GM19238 (cell line): Measurements from ENCODE around the gene TMEM132C.

Experiments
- DNase-seq: peaks from one replicate; pipeline ENCODE4 v3.0.0; 2011; ENCODE audit warnings: low spot score; ENCODE audit not compliant: insufficient read length

Gene TMEM132C

GRCh38 chr12:128415036-128415560, 148.1 kb downstream of the TMEM132C start:
- no peak for DNase-seq

GRCh38 chr12:128418944-128419343, 152.0 kb downstream of the TMEM132C start:
- no peak for DNase-seq

DNA sequence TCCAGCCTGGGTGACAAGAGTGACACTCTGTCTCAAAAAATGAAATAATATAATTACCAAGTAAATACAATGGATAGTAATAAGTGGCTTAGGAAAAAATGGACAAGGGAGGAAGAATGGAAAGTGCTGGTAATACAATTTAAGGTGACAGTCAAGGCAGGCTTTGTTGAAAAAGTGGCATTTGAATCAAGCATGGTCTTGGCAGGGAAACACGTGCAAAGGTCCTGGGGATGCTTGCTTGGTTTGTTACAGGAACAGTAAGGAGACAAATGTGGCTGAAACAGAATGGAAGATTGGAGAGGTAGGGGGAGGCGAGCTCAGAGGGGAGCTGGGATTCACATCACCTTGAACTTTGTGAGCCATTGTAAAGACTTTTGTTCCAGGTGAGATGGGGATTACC, 153.2 kb downstream of the TMEM132C start:
- DNase-seq = no peak

DNA sequence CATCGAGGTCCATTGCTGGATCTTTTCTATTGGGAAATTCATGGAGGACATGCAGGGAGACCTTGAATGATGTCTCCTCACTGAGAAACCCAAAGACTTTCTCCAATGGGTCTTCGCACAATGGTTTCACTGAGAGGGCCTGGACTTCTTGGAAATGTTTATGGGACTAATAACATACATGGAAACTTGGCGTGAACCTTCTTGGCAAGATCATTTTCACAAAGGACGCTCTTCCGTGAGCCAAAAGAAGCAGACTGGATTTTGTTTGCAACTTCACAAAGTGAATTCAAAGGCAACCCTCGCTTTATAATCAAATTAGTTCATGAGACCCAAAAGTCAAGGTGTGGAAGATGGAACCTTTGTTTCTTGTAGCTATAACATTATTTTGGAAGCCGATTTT, 154.4 kb downstream of the TMEM132C start:
- DNase-seq = no peak

GRCh38 chr12:128423205-128423604, 156.2 kb downstream of the TMEM132C start:
- no peak for DNase-seq

DNA sequence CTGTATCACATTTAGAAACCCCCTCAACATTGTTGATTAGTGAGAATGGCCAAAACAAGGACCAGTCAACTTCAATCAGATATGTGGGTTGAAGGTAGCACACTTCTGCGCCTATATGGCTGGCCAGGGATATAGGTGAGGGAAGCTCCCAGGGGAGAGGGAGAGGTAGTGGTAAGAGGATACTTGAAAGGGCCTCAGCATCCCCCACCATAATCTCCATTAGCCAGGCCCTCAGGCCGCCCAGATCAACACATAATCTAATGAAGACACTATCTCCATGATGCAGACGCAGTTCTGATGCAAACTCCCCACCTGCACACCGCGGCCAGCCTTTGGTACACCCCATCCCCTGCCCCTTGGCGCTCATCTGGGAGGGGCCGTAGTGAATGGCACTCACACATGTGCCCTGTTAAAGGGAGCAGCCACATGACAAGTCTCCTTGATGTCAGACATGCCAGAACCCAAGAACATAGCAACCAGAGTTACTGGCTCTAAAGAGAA, 158.0 kb downstream of the TMEM132C start:
- DNase-seq = no peak

- DNase-seq = no peak
Observed at GRCh38 chr12:128425666-128426331, 158.8 kb downstream of the TMEM132C start.

GRCh38 chr12:128426511-128426910, 159.5 kb downstream of the TMEM132C start:
- DNase-seq = no peak

GRCh38 chr12:128439796-128440195, 172.8 kb downstream of the TMEM132C start:
- DNase-seq = no peak

DNA sequence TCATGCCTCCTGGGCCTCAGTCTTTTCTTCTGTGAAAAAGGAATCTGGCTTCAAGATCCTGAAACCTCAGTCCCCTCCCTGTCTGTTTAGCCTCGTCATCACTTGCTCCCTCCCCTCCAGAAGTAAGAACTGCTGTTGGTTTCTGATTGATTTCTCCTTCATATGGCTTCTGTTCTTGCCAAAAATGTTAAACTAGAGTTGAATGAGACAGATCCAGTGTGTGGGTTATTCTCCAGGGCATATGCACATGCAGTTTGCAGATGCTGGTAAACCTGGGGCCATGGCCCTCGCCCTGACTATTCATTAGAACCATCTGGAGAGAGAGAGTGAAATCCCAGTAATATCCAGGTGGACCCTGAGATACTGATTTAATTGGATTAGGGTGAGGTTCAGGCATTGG, 175.1 kb downstream of the TMEM132C start:
- DNase-seq = no peak

GRCh38 chr12:128444598-128444997, 177.6 kb downstream of the TMEM132C start:
- DNase-seq = no peak

DNA sequence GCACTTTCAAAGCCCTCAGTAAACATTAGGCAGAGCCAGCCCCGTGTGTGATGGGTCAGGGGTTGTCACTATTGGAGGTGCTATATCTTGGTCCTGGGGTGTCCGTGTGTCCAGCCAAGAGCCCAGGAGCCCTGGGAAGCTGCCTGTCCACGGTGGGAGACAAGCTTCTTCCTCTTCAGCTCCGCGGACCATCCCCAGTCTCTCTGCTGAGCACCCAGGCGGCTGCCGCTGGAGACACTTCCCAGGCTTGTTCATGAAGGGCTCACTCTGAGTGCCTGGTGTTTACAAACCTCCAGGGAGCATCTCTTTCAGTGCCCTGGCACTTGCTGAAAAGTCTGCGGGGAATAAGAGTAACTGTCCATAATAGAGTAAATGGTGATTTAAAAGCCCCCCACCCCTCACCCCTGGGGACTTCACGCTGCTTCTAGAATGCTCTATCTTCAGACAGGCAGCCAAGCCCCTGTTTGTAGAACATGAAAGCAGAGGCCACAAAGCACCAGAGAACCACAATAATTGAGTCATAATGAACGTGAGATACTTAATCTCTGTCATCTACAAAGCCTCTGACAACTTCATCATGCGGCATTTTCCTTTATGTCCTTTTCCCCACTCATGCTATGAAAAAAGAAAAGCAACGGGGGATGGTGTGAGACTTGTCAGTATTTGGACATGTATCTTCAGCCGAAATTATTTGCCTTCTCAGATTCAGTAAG, 178.6 kb downstream of the TMEM132C start:
- no peak for DNase-seq

GRCh38 chr12:128449146-128449894, 182.3 kb downstream of the TMEM132C start:
- no peak for DNase-seq

DNA sequence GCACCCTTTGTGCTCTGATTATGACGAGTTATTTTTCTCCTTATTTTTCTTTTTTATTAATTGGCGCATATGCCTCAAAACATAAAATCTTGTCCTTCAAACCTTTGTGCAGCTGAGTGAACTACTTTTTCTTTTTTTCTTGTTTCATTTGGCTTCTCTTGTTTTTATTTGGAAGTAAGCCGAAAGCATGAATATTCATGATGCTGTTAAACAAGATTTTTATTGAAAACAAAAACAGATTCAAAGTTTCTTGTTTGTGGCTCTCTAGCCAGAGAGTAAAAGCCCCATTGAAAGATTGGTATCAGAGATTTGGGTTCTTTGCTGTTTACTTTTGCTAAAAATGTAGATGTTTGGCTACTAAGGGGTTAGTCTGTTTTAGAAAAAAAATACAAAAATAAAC, 183.8 kb downstream of the TMEM132C start:
- DNase-seq = no peak

DNA sequence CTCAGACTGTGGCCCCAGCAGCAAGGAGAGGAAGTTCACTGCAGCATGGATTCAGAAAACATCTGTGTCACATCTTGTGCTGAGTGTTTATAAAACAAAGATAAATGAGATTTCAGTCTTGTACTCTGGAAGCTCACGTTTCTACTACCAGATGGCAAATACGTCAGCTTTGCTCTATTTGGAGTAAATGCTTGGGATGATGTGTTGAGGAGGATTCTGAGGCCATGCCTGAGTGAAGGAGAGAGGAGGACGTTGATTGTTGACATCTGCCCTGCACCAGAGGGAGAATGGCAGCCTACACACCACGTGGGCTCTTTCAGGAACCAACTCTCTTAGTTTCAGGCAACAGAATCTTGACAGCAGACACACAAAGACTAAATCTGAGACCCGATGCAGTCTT, 188.9 kb downstream of the TMEM132C start:
- DNase-seq = no peak

DNA sequence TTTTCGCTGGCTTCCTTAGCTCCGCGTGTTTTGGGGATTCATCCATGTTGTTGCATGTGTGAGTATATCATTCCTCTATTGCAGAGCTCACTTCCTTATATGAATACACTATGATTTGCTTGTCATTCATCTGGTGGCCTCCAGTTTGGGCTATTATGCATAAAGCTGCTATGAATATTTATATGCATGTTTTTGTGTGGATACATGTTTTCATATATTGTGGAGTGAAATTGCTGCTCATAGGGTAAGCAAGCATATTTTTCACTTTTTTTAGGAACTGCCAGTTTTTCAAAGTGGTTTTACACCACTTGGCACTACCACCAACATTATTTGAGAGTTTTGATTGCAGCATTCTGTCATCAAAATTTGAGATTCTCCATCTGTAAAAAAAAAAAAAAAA, 190.0 kb downstream of the TMEM132C start:
- no peak for DNase-seq

DNA sequence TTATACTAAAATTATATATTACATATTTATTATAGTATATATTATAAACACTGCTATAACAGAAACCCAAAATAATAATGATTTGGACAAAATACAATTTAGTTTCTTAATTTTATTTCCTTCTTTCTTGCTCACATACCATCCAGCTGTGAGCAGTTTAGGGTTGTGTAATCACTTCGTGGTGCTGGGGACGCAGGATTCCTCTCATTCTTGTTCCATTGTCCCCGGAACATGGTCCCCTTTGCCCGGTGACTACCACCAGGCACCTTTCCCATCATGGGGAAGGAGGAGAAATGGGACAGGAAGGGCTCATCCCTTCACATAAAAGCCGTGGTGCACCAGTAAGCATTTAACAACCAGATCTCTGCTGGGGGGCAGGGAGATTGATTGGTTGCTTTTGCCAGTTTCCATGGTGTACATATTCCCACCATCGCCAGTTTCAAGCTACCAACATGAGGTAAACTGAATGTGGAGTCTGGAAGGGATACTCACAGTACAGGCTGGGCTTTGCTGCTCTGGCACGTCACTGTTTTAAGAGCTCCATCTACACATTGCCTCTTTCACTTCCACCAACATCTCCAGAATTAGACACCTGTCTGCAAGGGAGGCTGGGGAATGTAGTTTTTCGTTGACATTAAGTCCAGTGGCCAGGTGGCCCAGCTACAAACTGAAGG, 191.5 kb downstream of the TMEM132C start:
- no peak for DNase-seq

DNA sequence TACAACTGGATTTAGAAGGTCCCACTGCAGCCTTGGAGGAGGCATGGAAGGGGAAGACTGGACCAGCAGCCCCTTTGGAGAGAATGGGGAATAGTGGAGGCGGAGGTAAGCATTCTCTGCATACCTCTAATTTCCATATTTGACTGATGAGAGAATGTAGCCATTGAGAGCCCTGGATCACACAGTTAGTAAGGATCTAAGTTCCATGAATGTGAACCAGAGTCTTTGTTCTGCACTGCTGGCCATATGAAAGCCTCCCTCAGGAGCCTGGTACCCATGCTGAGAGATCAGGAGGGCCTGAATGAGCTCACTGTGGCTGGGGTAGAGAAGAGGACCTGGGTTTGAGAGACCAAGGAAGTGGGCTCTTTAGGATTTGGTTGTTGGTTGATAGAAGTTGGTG, 192.1 kb downstream of the TMEM132C start:
- DNase-seq = no peak

DNA sequence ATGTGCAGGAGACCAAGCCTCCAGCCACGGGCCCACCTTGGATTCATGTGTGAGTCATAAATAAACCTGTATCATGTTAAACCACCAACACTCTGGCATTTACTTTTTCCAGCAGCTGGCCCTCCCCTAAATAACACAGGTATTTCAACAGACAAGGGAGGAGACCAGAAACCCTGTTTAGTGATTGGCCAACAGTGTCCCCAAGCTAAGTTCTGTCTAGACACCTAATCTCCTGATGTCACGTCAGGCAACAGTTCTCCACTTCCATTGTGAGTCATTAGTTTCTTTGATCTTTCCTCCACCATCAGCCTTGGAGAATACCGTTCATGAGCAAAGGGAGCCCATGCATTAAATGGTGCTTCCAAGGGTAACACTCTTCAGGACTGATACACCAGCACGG, 196.9 kb downstream of the TMEM132C start:
- DNase-seq = no peak

DNA sequence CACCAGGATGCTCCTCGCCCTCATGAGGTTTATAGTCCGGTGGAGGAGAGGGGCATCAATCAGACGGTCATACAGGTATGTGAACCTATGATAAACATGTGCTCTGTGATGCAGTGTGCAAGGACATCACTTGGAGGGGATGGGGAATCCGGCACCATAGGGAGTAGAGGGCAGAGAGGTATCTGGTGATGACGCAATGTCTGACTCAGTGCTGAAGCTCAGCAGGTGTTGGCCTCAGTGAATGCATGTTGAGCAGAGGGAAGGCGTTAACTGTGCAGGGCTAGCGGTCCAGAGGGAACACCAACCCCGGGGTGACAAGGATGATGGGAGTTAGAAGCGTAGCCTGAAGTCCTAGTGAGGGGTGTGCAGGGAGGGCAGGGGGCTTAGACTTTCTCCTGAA, 200.9 kb downstream of the TMEM132C start:
- no peak for DNase-seq

DNA sequence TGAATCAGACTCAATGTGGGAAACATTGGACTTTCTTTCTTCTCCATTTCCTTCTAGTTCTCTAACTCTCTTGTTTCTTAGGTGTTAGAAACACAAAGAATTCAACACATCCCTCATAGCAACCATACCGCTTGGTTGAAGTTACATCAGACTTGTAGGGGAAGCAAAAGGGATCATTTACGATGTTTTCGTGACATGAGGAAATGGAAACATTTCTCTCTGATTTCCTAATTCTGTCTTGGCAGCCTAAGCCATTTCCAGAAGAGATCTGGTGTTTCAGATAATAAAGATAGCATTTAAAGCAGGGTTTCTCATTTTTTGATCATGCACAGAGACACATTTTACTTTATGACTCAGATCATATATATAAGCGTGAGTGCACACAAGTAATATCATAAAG, 202.0 kb downstream of the TMEM132C start:
- no peak for DNase-seq

- no peak for DNase-seq
Observed at GRCh38 chr12:128471491-128471890, 204.5 kb downstream of the TMEM132C start.
